Peyer's patch (tissue), 4 donors: ENCODE results near the gene TBC1D2. TPM values are rescaled to one million over a fixed set of nuclear protein-coding genes. Genes with fewer than 3 reads are reported as not detected.

Experiments used
- DNase-seq, 3 donors: peaks; one replicate each; pipeline ENCODE4 v3.0.0-alpha.2; 2017 to 2019
- H3K27ac ChIP-seq, 4 donors: fragments of 200-600 bp; sonication (generic); one replicate each; pipeline ENCODE4 v1.5.1; 2016 to 2019
- H3K27me3 ChIP-seq, 2 donors: fragments of 200-600 bp; sonication (generic); one replicate each; pipeline ENCODE4 v1.5.1; 2019
- H3K36me3 ChIP-seq, 3 donors: fragments of 200-600 bp; sonication (generic); one replicate each; pipeline ENCODE4 v1.5.1; 2016 to 2019
- H3K4me1 ChIP-seq, 4 donors: fragments of 200-600 bp; sonication (generic); one replicate each; pipeline ENCODE4 v1.5.1; 2016 to 2019
- H3K4me3 ChIP-seq, 4 donors: fragments of 200-600 bp; sonication (generic); 1 replicate in 3 of 4; 2 replicates in 1 of 4; pipeline ENCODE4 v1.5.1; 2016 to 2019; ENCODE audit warnings: mild to moderate bottlenecking in 1 of 4
- H3K9me3 ChIP-seq, 4 donors: fragments of 200-600 bp; sonication (generic); one replicate each; pipeline ENCODE4 v1.5.1; 2016 to 2019; ENCODE audit warnings: mild to moderate bottlenecking in 1 of 4
- CTCF ChIP-seq, 6 experiments: fragments of 450-650 bp in 4 of 6; fragments of 200-600 bp in 2 of 6; sonication (generic) in 1 of 6; IDR thresholded peaks; one replicate each; pipeline ENCODE4 v1.5.1; 2017 to 2019; ENCODE audit warnings: antibody characterized with exemption in 6 of 6, mild to moderate bottlenecking in 3 of 6, moderate library complexity in 1 of 6
- POLR2A ChIP-seq, 2 donors: fragments of 450-650 bp; IDR thresholded peaks; one replicate each; pipeline ENCODE4 v1.5.1; 2017; ENCODE audit warnings: antibody characterized with exemption in 2 of 2, mild to moderate bottlenecking in 2 of 2, moderate library complexity in 2 of 2
- total RNA-seq, 4 donors: library from RNA; depleted of rRNA; stranded (reverse); fragments of >200 nt; gene quantifications; one replicate each; pipeline ENCODE4 v1.1.0, GENCODE V29; 2016

TBC1D2 gene
- total RNA-seq, 4 donors from 2014 or later = 28.1 to 68.8 (median 48.4) TPM

- TF ChIP-seq POLR2A (IDR thresholded peaks at IDR 0.05) = no peak
- TF ChIP-seq CTCF (IDR thresholded peaks at IDR 0.05) = no peak
- Histone ChIP-seq H3K27ac (no peak overlapping the region), H3K27me3 (no peaks in the 10 kb centered on the region), H3K36me3 (peaks cover 0 to 25% (median 0%) of the 10 kb centered on the region in 3 donors), H3K4me3 (no peak overlapping the region), H3K9me3 (no peaks in the 10 kb centered on the region), H3K4me1 (peaks cover 0 to 25% (median 3%) of the 10 kb centered on the region in 4 donors)
- no peak for DNase-seq
These were observed 97.2 kb downstream of the TBC1D2 start for GRCh38 chr9:98158071-98158831.

GRCh38 chr9:98157372-98157771 is 98.1 kb downstream of the TBC1D2 start:
- TF ChIP-seq POLR2A (IDR thresholded peaks at IDR 0.05) = no peak
- no peak for TF ChIP-seq CTCF (IDR thresholded peaks at IDR 0.05)
- peaks cover 0 to 16% (median under 1%) of the 10 kb centered on the region in 4 donors for H3K4me1 ChIP-seq
- H3K9me3 ChIP-seq = no peaks in the 10 kb centered on the region
- no peak overlapping the region for H3K4me3 ChIP-seq
- DNase-seq = peak in 2 of 3 donors; percentile 23 to 36
- no peaks in the 10 kb centered on the region for H3K27me3 ChIP-seq
- no peak overlapping the region for H3K27ac ChIP-seq
- peaks cover 0 to 25% (median 0%) of the 10 kb centered on the region in 3 donors for H3K36me3 ChIP-seq

- no peaks in the 10 kb centered on the region for H3K27me3 ChIP-seq
- no peak for TF ChIP-seq POLR2A (IDR thresholded peaks at IDR 0.05)
- TF ChIP-seq CTCF (IDR thresholded peaks at IDR 0.05) = no peak
These were observed 100.8 kb downstream of the TBC1D2 start for GRCh38 chr9:98154678-98155077.

GRCh38 chr9:98152526-98152925 is 102.9 kb downstream of the TBC1D2 start:
- no peaks in the 10 kb centered on the region for H3K9me3 ChIP-seq
- peaks cover 0 to 34% (median 0%) of the 10 kb centered on the region in 3 donors for H3K36me3 ChIP-seq
- no peak overlapping the region for H3K27ac ChIP-seq
- TF ChIP-seq POLR2A (IDR thresholded peaks at IDR 0.05) (no peak), CTCF (IDR thresholded peaks at IDR 0.05) (no peak)
- peaks cover 0 to 5% (median 0%) of the 10 kb centered on the region in 4 donors for H3K4me1 ChIP-seq
- H3K4me3 ChIP-seq = no peak overlapping the region
- H3K27me3 ChIP-seq = no peaks in the 10 kb centered on the region
- DNase-seq = no peak

More at GRCh38 chr9:98154678-98155077, 100.8 kb downstream of the TBC1D2 start:
- peaks cover 0 to 25% (median 0%) of the 10 kb centered on the region in 3 donors for H3K36me3 ChIP-seq
- no peak overlapping the region for H3K4me3 ChIP-seq
- H3K9me3 ChIP-seq = no peaks in the 10 kb centered on the region
- peaks cover 0 to 8% (median 0%) of the 10 kb centered on the region in 4 donors for H3K4me1 ChIP-seq
- H3K27ac ChIP-seq = no peak overlapping the region
- DNase-seq = no peak

- TF ChIP-seq CTCF (IDR thresholded peaks at IDR 0.05) (no peak), POLR2A (IDR thresholded peaks at IDR 0.05) (no peak)
- Histone ChIP-seq H3K27me3 (no peaks in the 10 kb centered on the region), H3K27ac (no peak overlapping the region), H3K4me3 (no peak overlapping the region), H3K9me3 (no peaks in the 10 kb centered on the region), H3K36me3 (peaks cover 0 to 23% (median 0%) of the 10 kb centered on the region in 3 donors), H3K4me1 (peaks cover under 1 to 19% (median 10%) of the 10 kb centered on the region in 4 donors)
- DNase-seq = peak in 1 of 3 donors; percentile 37
These were observed 104.7 kb downstream of the TBC1D2 start for GRCh38 chr9:98150721-98151120.
